Ishikawa (cell line): ENCODE measurements around the gene ADCY2.

Experiments
- CEBPB ChIP-seq: IDR thresholded peaks from 2 replicates; pipeline ENCODE4 v1.6.1; 2012
- CREB1 ChIP-seq: IDR thresholded peaks from 2 replicates; pipeline ENCODE4 v1.6.1; 2012; ENCODE audit warnings: low read depth
- EGR1 ChIP-seq: IDR thresholded peaks from 2 replicates; pipeline ENCODE4 v1.6.1; 2012
- EP300 ChIP-seq: IDR thresholded peaks from 2 replicates; pipeline ENCODE4 v1.6.1; 2012; ENCODE audit warnings: borderline replicate concordance
- FOXM1 ChIP-seq: IDR thresholded peaks from 2 replicates; pipeline ENCODE4 v1.6.1; 2012; ENCODE audit warnings: low read depth, borderline replicate concordance
- NFIC ChIP-seq: IDR thresholded peaks from 2 replicates; pipeline ENCODE4 v1.6.1; 2012
- RAD21 ChIP-seq: IDR thresholded peaks from 2 replicates; pipeline ENCODE4 v1.6.1; 2012; ENCODE audit warnings: low read depth
- TAF1 ChIP-seq: IDR thresholded peaks from 2 replicates; pipeline ENCODE4 v1.6.1; 2012; ENCODE audit warnings: low read depth, mild to moderate bottlenecking
- TCF12 ChIP-seq: IDR thresholded peaks from 2 replicates; pipeline ENCODE4 v1.6.1; 2012; ENCODE audit warnings: low read depth
- TEAD4 ChIP-seq: IDR thresholded peaks from 2 replicates; pipeline ENCODE4 v1.6.1; 2012
- YY1 ChIP-seq: IDR thresholded peaks from 2 replicates; pipeline ENCODE4 v1.6.1; 2012; ENCODE audit warnings: low read depth
- ZBTB7A ChIP-seq: IDR thresholded peaks from 2 replicates; pipeline ENCODE4 v1.6.1; 2012; ENCODE audit warnings: low read depth
- TF ChIP-seq, protein P1 (sequence below): IDR thresholded peaks from 2 replicates; pipeline ENCODE4 v1.6.1; 2012
- TF ChIP-seq, protein P2 (sequence below): IDR thresholded peaks from 2 replicates; pipeline ENCODE4 v1.6.1; 2012
- TF ChIP-seq, protein P3 (sequence below): IDR thresholded peaks from 2 replicates; pipeline ENCODE4 v1.6.1; 2012; ENCODE audit warnings: low read depth, mild to moderate bottlenecking

ADCY2 gene

DNA sequence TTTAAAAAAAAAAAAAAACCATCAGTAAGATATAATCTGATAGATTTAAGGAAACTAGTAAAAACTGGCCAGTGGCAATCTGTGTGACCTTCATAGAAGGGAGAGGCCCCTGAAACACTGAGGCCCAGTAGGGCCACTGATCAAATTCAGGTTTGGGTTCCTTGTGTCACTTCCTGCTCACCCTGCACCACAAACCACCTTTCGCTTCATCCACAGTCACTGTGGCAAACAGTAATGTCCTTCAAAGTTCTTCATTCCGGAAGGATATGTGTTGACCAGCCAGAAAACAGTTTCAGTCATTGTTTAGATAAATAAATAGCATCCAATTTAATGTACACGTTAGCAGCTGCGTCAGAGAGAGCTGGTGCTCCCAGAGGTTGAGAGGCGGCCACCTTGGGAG, 232.9 kb downstream of the ADCY2 start:
- TF ChIP-seq TCF12: no peak
- no peak for TF ChIP-seq EP300
- no peak for TF ChIP-seq CREB1
- no peak for TF ChIP-seq TAF1
- TF ChIP-seq TEAD4: no peak
- TF ChIP-seq, protein P1, sequence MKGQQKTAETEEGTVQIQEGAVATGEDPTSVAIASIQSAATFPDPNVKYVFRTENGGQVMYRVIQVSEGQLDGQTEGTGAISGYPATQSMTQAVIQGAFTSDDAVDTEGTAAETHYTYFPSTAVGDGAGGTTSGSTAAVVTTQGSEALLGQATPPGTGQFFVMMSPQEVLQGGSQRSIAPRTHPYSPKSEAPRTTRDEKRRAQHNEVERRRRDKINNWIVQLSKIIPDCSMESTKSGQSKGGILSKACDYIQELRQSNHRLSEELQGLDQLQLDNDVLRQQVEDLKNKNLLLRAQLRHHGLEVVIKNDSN: no peak
- TF ChIP-seq EGR1: no peak
- TF ChIP-seq CEBPB: no peak
- no peak for TF ChIP-seq YY1
- no peak for TF ChIP-seq RAD21
- TF ChIP-seq, protein P2, sequence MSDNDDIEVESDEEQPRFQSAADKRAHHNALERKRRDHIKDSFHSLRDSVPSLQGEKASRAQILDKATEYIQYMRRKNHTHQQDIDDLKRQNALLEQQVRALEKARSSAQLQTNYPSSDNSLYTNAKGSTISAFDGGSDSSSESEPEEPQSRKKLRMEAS: no peak

DNA sequence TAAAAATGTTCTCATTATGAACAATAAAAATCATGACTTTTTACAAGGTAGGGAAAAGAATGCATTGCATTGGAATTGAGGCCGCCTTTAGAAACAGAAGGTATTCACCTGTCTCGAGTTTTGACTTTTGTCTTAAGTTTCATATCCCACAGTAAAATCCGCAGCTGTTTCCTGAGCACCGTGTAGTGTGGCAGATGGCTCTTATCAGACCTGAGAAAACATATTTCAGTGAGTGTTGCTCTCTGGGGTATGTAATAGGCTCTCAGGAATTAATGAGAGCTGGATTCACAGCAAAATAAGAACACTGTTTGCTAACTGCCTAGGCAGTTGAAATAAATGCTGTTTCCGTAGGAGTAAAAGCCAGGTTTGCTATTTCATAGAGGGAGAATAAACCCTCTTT, 233.6 kb downstream of the ADCY2 start:
- TF ChIP-seq CEBPB: no peak
- no peak for TF ChIP-seq EP300
- no peak for TF ChIP-seq TCF12
- no peak for TF ChIP-seq FOXM1
- no peak for TF ChIP-seq TAF1
- TF ChIP-seq, protein P2: no peak
- no peak for TF ChIP-seq EGR1
- TF ChIP-seq, protein P3, sequence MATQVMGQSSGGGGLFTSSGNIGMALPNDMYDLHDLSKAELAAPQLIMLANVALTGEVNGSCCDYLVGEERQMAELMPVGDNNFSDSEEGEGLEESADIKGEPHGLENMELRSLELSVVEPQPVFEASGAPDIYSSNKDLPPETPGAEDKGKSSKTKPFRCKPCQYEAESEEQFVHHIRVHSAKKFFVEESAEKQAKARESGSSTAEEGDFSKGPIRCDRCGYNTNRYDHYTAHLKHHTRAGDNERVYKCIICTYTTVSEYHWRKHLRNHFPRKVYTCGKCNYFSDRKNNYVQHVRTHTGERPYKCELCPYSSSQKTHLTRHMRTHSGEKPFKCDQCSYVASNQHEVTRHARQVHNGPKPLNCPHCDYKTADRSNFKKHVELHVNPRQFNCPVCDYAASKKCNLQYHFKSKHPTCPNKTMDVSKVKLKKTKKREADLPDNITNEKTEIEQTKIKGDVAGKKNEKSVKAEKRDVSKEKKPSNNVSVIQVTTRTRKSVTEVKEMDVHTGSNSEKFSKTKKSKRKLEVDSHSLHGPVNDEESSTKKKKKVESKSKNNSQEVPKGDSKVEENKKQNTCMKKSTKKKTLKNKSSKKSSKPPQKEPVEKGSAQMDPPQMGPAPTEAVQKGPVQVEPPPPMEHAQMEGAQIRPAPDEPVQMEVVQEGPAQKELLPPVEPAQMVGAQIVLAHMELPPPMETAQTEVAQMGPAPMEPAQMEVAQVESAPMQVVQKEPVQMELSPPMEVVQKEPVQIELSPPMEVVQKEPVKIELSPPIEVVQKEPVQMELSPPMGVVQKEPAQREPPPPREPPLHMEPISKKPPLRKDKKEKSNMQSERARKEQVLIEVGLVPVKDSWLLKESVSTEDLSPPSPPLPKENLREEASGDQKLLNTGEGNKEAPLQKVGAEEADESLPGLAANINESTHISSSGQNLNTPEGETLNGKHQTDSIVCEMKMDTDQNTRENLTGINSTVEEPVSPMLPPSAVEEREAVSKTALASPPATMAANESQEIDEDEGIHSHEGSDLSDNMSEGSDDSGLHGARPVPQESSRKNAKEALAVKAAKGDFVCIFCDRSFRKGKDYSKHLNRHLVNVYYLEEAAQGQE: no peak
- no peak for TF ChIP-seq ZBTB7A
- TF ChIP-seq RAD21: no peak
- TF ChIP-seq CREB1: no peak
- no peak for TF ChIP-seq YY1
- TF ChIP-seq, protein P1: no peak
- TF ChIP-seq TEAD4: no peak

DNA sequence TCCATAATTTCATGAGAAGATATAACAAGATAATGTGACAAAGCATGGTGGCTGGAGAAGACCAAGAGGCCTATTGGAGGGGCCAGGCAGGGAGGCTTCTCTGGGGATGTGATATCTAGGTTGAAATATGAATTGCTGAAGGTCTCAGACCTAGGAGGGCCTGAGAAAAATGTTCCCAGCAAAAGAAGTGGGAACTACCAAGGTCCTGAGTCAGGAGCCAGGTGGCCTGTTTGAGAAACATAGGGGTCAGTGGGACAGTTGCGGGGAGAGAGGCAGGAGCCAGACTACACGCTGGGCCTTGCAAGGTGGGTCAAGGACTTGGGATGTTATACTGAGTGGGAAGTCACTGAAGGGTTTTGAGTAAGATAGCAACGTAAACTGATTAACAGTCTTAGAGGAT, 238.9 kb downstream of the ADCY2 start:
- TF ChIP-seq EGR1 (no peak), EP300 (no peak), YY1 (no peak)

DNA sequence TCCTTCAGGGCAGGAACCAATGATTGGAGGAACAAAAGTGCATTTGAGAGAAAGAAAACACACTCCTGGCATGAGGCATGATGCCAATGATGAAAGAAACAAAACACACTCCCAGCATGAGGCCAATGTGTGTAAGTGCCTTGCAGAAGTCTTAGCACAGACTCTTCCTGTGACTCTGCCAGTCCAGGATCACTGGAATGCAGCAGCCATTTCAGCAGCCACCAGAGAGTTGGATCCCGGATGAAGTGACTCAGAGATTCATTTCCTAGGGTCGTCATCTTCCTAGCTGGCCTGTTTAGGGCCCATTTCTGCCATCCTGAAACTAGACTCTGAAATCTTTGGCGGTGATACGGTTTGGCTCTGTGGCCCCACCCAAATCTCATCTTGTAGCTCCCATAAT, 242.5 kb downstream of the ADCY2 start:
- TF ChIP-seq RAD21: no peak
- no peak for TF ChIP-seq TEAD4
- no peak for TF ChIP-seq TAF1
- TF ChIP-seq EGR1: no peak
- TF ChIP-seq NFIC: no peak
- no peak for TF ChIP-seq ZBTB7A
- no peak for TF ChIP-seq TCF12
- TF ChIP-seq, protein P2: no peak
- TF ChIP-seq, protein P1: no peak
- no peak for TF ChIP-seq YY1
- TF ChIP-seq, protein P3: no peak
- TF ChIP-seq FOXM1: no peak
- TF ChIP-seq CREB1: no peak
- no peak for TF ChIP-seq EP300
- no peak for TF ChIP-seq CEBPB

DNA sequence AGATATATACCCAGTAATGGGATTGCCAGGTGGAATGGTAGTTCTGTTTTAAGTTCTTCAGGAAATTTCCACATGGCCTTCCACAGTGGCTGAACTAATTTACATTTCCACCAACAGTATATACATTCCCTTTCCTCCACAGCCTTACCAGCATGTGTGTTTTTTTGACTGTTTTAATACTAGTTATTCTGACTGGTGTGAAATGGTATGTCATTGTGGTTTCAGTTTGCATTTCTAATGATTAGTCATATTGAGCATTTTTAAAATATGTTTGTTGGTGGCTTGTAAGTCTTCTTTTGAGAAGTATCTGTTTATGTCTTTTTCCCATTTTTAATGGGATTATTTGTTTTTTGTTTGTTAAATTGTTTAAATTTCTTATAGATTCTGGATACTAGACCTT, 246.1 kb downstream of the ADCY2 start:
- TF ChIP-seq, protein P2: no peak
- TF ChIP-seq EP300 (no peak), ZBTB7A (no peak), TCF12 (no peak), CREB1 (no peak), TEAD4 (no peak), FOXM1 (no peak), RAD21 (no peak)
- TF ChIP-seq, protein P1: no peak
- TF ChIP-seq, protein P3: no peak
